ENCODE data around the gene CWC15.
"Not testable (repeated sequence)": the region's sequence is repeated elsewhere in the genome, so short reads cannot be mapped to it uniquely, and the experiment has no call there.

GRCh38 chr11:94932072-94932471, 41.3 kb downstream of the CWC15 start:
- not testable (repeated sequence) for TF ChIP-seq EZH2 (IDR thresholded peaks at IDR 0.05; ENCODE audit: low read length); CTCF (optimal IDR thresholded peaks at IDR 0.05 in 1 of 3, IDR thresholded peaks at IDR 0.05 in 1 of 3, conservative IDR thresholded peaks at IDR 0.05 in 1 of 3; ENCODE audit: extremely low read depth in 1 of 3, insufficient read depth in 2 of 3, low read length in 3 of 3)
